Fibroblast of mammary gland (primary cell): ENCODE measurements around the gene DHCR24.
"Not testable (repeated sequence)": the region's sequence is repeated elsewhere in the genome, so short reads cannot be mapped to it uniquely, and the experiment has no call there.

Experiments
- DNase-seq: peaks from one replicate; pipeline ENCODE4 v3.0.0-alpha.2; 2010; ENCODE audit warnings: low read depth
- H3K4me3 ChIP-seq: 2 replicates; pipeline ENCODE4 v1.5.1; 2011; ENCODE audit warnings: low read depth, mild to moderate bottlenecking, low read length, moderate library complexity; ENCODE audit not compliant: control insufficient read depth
- CTCF ChIP-seq: conservative IDR thresholded peaks from 2 replicates; pipeline ENCODE4 v1.5.1; 2011; ENCODE audit warnings: low read depth, low read length, inconsistent platforms; ENCODE audit not compliant: control insufficient read depth, insufficient read depth

DHCR24 gene

GRCh38 chr1:54882519-54882918 lies 4.5 kb downstream of the DHCR24 start:
- no peak for TF ChIP-seq CTCF
- H3K4me3 ChIP-seq, result no peak overlapping the region
- DNase-seq, result peak; percentile 63

GRCh38 chr1:54881604-54882003 lies 5.4 kb downstream of the DHCR24 start:
- not testable (repeated sequence) for H3K4me3 ChIP-seq, DNase-seq

GRCh38 chr1:54879872-54880271 lies 7.1 kb downstream of the DHCR24 start:
- no peak overlapping the region for H3K4me3 ChIP-seq
- no peak for TF ChIP-seq CTCF
- DNase-seq, result no peak

GRCh38 chr1:54876814-54877213 lies 10.2 kb downstream of the DHCR24 start:
- DNase-seq, result no peak
- no peak for TF ChIP-seq CTCF
- H3K4me3 ChIP-seq, result no peak overlapping the region

- H3K4me3 ChIP-seq, result no peak overlapping the region
- DNase-seq, result peak; percentile 54
- TF ChIP-seq CTCF, result no peak
Observed at GRCh38 chr1:54875000-54875399, 12.0 kb downstream of the DHCR24 start.

- no peak overlapping the region for H3K4me3 ChIP-seq
- no peak for TF ChIP-seq CTCF
- no peak for DNase-seq
Observed at GRCh38 chr1:54874079-54874830, 12.7 kb downstream of the DHCR24 start.

- DNase-seq, result no peak
- TF ChIP-seq CTCF, result no peak
- H3K4me3 ChIP-seq, result no peak overlapping the region
Observed at GRCh38 chr1:54872036-54872331, 15.0 kb downstream of the DHCR24 start.
